HG02938 (cell line): Measurements from ENCODE around the gene PRSS48.
"Not testable (repeated sequence)": the region's sequence is repeated elsewhere in the genome, so short reads cannot be mapped to it uniquely, and the experiment has no call there.

Source experiments
- ATAC-seq: cut with Tn5 transposase; IDR thresholded peaks from one replicate; pipeline ENCODE4 v1.9.1; 2021; ENCODE audit warnings: mild to moderate bottlenecking, moderate library complexity; ENCODE audit not compliant: unreplicated experiment

Gene PRSS48

DNA sequence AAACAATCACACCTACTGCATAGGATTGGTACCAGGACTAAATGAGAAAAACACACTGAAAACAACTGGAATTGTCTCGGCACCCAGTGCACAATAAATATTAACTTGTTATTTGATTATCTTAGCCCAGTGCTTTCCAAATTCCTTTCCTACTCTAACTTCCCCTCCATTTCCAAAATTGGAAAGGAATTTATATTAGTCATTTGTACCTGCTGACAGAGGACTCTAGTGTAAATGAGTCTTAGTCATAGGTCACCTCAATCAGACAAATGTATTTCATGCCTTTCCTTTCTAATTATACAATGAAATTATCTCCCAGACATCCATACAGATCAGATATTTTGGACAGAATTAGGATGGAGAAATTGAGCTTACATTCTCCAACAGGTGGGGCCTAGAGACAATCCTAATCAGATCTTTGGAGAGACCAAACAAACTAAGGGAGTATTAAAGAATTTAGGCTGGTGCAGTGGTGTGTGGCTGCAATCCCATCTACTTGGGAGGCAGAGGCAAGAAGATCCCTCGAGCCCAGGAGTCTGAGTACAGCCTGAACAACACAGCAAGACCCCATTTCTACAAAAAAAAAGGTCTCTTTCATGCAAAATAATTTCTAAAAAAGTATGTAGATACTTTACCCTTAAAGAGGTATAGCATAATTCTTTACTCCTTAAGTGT lies 38.4 kb downstream of the PRSS48 start:
- no peak for ATAC-seq

DNA sequence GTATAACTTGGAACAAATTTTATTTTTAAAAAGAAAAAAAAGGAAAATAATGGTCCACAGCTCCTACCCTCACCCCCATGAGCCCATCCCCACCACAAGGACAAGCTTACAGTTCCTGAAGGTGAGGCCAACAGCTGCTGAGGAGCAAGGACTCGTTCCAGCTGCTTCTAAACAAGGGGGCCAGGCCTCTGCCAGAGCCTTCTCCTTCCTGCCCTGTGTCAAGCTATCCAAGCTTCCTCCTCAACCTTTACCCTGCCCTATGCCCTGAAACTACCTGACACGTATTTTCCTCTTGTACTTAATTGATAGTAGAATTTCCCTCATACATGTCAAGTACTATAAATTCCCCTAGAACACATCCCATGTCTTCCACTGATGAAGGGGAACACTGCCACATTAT lies 39.7 kb downstream of the PRSS48 start:
- ATAC-seq = no peak

DNA sequence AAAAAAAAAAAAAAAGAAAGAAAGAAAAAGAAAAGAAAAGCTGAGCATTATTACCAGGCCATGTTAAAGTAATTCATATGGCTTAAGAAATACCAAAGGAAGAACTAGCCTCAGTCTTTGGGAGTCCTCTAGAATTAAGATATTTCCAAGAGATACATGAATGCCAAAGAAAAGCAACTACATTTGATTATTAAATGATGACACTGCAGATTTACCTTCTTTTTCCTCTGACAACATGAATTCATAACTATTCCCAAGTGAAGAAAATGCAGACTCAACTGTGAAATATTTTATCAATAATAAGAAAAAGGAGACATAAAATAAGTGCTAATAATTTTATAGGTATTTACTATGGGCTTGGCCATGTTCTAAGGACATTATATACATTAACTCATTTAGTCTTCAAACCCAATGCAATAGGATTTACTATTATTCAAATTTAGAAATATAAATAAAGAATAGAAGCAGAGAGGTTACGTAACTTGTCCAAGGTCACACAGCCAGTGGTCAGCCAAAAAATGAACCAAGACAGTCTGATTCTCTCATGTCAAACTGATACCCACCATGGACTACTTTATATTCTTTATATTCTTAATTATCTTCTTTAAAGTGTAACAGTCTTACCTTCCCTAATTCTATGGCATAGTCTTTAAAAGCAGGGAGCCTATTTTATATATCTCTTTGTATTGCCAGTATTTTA lies 41.5 kb downstream of the PRSS48 start:
- no peak for ATAC-seq

DNA sequence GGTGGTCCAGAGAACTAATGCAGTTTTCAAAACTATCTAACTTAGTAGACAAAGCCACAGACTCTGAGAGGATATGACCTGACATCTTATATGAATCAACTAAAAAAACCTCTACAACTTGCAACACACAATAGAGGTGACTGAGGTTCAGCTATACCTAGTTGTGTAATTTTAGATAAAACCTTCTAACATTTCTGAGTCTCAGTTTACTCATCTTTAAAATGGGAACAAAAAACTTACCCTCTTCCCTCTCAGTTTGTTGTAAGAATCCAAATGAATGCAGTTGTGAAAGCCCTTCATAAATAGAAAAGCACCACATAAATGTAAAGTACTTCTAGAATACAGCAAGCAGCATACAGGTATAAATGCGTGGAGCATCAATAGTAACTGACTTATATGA lies 42.5 kb downstream of the PRSS48 start:
- ATAC-seq = no peak

DNA sequence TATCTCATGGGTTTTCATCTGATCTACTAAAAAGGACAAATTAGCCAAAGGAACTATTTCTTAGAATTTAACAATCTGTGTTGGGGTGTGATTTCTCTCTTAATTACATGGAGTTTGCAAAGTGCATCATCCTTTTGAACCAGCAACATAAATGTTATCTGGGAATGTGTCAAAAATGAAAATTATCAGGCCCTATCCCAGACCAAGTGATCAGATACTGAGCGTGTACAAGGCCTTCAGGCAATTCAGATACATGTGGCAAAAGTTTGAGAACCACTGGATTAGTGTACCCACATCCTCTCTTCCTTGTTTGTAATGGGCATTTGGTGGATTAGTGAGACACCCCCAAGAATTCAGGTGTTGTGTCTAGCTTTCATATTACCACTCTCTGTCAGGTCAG lies 44.6 kb downstream of the PRSS48 start:
- no peak for ATAC-seq

DNA sequence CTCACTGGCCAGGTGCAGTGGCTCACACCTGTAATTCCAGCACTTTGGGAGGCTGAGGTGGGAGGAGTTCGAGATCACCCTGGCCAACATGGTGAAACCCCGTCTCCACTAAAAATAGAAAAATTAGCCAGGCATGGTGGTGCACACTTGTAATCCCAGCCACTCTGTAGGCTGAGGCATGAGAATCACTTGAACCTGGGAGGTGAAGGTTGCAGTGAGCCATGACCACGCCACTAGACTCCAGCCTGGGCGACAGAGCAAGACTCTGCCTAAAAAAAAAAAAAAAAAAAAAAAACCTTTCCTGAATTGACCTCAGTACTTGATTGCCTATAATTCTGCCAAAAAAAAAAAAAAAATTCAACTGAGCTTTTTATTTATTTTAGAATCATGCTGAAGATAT lies 45.2 kb downstream of the PRSS48 start:
- not testable (repeated sequence) for ATAC-seq

- ATAC-seq = no peak
Measured at GRCh38 chr4:151322570-151322969, 45.6 kb downstream of the PRSS48 start.

DNA sequence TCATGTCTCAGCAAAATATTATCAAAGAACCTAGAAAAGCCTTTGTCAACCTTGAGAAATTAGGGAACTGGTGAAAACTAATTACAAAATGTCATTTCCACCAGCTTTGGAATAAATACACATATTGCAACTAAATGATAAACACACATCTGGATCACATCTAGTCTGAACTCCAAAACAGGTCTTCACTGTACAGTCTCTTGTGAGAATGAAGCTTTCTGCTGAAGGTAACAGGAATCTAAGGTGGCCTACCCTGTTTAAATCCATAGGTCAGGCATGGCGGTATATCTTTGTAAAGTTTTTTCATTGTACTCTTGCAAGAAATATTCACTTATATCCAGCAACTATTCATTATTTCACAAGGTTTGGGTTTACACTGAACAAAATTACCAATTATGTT lies 46.7 kb downstream of the PRSS48 start:
- ATAC-seq = no peak

GRCh38 chr4:151324124-151324751 lies 47.3 kb downstream of the PRSS48 start:
- ATAC-seq = no peak

DNA sequence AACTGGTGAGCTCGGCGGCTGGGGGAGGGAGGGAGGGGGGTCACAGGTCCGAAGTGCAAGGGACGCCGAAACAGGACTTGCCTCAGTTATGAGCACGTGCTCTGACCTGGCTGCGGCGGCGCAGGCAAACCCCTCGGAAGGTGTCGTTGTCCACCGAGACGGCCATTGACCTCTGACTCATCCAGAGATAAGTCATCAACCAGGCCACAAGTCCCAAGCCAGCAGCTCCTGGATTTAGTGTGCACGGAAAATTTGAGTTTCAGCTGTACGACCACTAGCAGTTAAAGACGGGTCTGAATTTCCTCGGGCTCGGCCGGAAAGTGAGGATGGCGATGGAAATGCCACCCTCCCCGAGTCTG lies 47.8 kb downstream of the PRSS48 start:
- no peak for ATAC-seq

GRCh38 chr4:151325111-151325948 lies 48.4 kb downstream of the PRSS48 start, which contains the start of gene SH3D19:
Gene SH3D19 (minus strand): TSS chr4:151325605. CDS start chr4:151325352, 253 bp downstream.
- ATAC-seq = no peak

GRCh38 chr4:151325949-151326246 lies 48.9 kb downstream of the PRSS48 start:
- no peak for ATAC-seq

GRCh38 chr4:151329217-151330007 lies 52.5 kb downstream of the PRSS48 start:
- ATAC-seq = no peak

GRCh38 chr4:151331276-151332042 lies 54.5 kb downstream of the PRSS48 start:
- ATAC-seq = no peak

GRCh38 chr4:151339467-151339866 lies 62.5 kb downstream of the PRSS48 start:
- no peak for ATAC-seq

GRCh38 chr4:151340751-151341385 lies 63.9 kb downstream of the PRSS48 start:
- ATAC-seq = no peak
